ENCODE measurements around the gene NPW. TPM values are rescaled to one million over a fixed set of nuclear protein-coding genes. Genes with fewer than 3 reads are reported as not detected.

The NPW gene
- total RNA-seq, 4 donors from 2014 or later = not detected

DNA sequence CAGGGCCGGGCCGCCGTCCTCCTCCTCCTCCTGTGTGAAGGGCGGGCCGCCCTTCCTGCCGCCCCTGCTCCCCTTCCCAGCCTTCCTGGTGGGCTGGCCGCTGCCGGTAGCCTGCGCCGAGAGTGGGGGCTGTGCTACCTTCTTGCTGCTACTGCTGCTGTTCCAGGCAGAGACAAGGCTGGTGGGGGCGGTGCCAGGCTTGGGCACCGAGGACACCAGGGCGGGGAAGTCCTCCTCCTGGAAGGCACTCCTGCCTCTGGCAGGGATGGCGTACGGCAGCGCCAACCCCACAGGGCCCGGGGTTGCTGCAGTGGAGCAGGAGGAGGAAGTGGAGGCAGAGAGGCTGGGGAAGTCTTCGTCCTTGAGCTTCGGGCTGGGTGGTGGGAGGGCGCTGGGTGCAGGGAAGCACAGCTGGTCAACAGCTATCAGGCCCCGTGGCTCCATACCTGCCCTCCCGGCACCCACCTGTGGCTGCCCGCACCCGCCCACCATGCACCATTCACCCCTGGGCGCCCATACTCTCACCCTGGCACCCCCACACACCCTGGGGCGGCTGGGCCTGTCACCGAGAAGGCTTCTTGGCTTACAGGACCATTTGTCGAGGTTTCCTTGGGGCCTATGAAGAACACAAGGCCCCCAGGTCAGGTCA lies 19.6 kb upstream of the NPW start:
- in situ Hi-C loops (cut with MboI; ENCODE audit: low sequenced_read_pairs in 4 of 4) (no loop called here), intact Hi-C loops (cut with DNase I; ENCODE audit: low total_unique reads) (loop anchor here (10.0 kb wide), 1 partner anchor 535 kb away; the partner anchor contains the start of genes CEMP1 and PDPK1)
- DNase-seq (no peak), ATAC-seq (no peak)
- TF ChIP-seq, protein P1, sequence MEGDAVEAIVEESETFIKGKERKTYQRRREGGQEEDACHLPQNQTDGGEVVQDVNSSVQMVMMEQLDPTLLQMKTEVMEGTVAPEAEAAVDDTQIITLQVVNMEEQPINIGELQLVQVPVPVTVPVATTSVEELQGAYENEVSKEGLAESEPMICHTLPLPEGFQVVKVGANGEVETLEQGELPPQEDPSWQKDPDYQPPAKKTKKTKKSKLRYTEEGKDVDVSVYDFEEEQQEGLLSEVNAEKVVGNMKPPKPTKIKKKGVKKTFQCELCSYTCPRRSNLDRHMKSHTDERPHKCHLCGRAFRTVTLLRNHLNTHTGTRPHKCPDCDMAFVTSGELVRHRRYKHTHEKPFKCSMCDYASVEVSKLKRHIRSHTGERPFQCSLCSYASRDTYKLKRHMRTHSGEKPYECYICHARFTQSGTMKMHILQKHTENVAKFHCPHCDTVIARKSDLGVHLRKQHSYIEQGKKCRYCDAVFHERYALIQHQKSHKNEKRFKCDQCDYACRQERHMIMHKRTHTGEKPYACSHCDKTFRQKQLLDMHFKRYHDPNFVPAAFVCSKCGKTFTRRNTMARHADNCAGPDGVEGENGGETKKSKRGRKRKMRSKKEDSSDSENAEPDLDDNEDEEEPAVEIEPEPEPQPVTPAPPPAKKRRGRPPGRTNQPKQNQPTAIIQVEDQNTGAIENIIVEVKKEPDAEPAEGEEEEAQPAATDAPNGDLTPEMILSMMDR (IDR thresholded peaks at IDR 0.05 in 4 of 5, conservative IDR thresholded peaks at IDR 0.05 in 1 of 5) = no peak
- TF ChIP-seq POLR2A (IDR thresholded peaks at IDR 0.05) = no peak
- Histone ChIP-seq H3K27me3 (no peaks in the 10 kb centered on the region), H3K4me1 (peaks cover 16 to 18% of the 10 kb centered on the region in 2 donors), H3K9me3 (no peaks in the 10 kb centered on the region), H3K27ac (no peak overlapping the region), H3K36me3 (peaks cover 0 to 54% of the 10 kb centered on the region in 2 donors), H3K4me3 (no peak overlapping the region)

DNA sequence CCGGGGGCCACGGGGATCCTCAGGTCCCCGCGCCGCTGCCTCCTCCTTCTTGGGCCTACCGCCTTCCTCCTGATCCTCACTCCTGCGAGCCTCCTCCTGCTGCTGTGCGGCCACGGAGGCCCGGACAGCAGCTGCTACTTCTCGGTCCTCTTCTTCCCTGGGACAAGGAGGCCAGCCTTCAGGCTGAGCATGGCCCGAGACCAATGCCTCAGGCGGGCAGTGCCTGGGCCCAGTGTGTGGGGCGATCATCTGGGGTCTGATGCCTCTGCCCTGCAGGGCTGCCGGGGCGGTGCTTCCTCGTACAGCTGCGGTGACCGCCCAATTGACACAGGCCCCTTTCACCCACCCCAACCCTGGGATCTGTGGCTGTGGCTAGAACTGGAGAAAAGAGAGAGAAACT lies 18.6 kb upstream of the NPW start:
- DNase-seq (no peak), ATAC-seq (no peak)
- Histone ChIP-seq H3K36me3 (peaks cover 0 to 54% of the 10 kb centered on the region in 2 donors), H3K9me3 (no peaks in the 10 kb centered on the region), H3K27me3 (no peaks in the 10 kb centered on the region), H3K4me3 (no peak overlapping the region), H3K27ac (no peak overlapping the region), H3K4me1 (peaks cover 26 to 28% of the 10 kb centered on the region in 2 donors)
- in situ Hi-C loops (cut with MboI; ENCODE audit: low sequenced_read_pairs in 4 of 4) = no loop called here
- TF ChIP-seq, protein P1 (IDR thresholded peaks at IDR 0.05 in 4 of 5, conservative IDR thresholded peaks at IDR 0.05 in 1 of 5) = no peak
- no peak for TF ChIP-seq POLR2A (IDR thresholded peaks at IDR 0.05)
- intact Hi-C loops (cut with DNase I; ENCODE audit: low total_unique reads) = loop anchor here (10.0 kb wide), 1 partner anchor 534 kb away; the partner anchor contains the start of genes CEMP1 and PDPK1

DNA sequence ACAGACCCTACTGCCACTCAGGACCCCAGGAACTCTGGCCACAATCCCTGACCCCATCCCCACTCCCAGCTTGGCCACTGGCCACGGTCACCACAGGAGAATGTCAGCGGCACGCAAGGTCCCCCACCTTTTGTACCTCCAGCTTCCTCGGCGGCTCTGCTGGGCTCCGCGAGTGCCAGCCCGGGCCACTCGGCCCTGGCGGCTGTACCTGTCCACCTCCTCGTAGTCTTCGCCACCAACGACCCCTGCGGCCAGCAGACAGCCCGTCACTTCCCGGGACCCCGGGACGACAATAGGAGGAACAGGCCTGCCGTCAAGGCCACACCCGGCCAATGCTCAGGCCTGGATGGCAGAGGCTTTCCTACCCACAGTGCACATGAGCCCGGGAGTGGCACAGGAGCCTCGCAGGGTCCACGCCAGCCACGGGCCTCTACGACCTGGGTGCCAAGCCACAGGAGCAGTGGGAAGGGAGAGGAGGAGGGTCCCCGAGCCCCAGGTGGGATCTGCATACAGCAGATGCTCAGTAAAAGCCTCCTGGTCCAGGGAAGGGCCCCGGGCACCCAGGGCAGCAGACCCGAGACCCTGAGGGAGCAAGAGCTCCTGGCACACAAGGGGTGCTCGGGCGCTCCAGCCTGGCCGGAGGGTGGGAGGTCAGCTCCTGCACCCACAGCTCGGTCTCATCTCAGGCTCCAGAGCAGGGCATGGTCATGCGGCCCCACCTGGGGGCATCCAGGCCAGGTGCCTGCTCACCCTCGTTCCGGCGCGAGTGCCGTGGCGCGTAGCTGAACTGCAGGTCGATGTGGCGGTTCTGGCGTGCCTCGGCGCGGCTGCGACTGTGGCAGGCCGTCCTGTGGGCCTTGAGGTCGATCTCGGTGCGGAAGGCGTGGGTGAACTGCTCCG lies 17.9 kb upstream of the NPW start:
- H3K27me3 ChIP-seq = no peaks in the 10 kb centered on the region
- no peak for ATAC-seq
- intact Hi-C loops (cut with DNase I; ENCODE audit: low total_unique reads) = loop anchor here (10.0 kb wide), 1 partner anchor 533 kb away; the partner anchor contains the start of genes CEMP1 and PDPK1

DNA sequence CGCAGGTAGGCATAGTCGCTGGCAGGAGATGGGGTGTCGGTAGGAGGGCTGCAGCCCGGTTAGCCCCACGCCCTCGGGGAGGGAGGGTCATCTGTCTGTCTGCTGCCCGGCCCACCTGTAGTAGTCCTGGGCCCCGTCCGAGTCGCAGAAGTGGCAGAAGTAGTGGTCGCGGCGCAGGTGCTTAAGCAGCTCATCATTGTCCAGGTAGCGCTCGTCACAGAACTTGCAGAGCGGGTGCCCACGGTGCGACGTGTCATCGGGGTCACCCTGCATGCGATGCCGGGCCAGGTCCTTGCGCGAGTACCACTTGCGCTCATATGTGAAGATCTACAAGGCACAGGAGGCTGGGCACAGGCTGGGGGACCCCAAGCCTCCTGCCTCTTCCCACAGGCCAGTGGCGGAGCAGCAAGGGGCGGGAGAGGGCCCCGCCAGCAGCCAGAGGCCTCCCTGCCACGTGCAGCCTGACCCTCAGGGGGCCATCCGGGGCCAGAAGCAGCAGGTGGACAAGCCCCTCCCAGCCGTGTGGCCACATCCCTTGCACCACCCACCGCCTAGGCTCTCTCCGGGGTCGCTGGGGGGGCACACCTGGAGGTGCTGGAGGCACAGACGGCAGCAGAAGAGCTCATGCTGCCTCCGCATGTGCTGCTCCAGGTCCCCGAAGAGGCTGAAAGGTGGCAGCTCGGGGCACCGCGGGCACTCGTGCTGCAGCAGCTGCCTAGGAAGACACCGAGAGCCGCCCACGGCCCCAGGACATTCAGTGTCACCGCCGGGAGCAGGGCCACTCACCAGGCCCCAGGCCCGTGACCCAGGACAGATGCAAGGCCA lies 17.0 kb upstream of the NPW start:
- in situ Hi-C loops (cut with MboI; ENCODE audit: low sequenced_read_pairs in 4 of 4) (no loop called here), intact Hi-C loops (cut with DNase I; ENCODE audit: low total_unique reads) (loop anchor here (10.0 kb wide), 1 partner anchor 532 kb away; the partner anchor contains the start of genes CEMP1 and PDPK1)
- Histone ChIP-seq H3K36me3 (peaks cover 0 to 54% of the 10 kb centered on the region in 2 donors), H3K9me3 (no peaks in the 10 kb centered on the region), H3K27me3 (no peaks in the 10 kb centered on the region), H3K27ac (no peak overlapping the region), H3K4me3 (no peak overlapping the region), H3K4me1 (peaks cover 30 to 44% of the 10 kb centered on the region in 2 donors)
- ATAC-seq = no peak
- no peak for TF ChIP-seq POLR2A (IDR thresholded peaks at IDR 0.05)
- TF ChIP-seq, protein P1 (IDR thresholded peaks at IDR 0.05 in 4 of 5, conservative IDR thresholded peaks at IDR 0.05 in 1 of 5) = no peak
- no peak for DNase-seq

More for the DNA sequence above, 17.9 kb upstream of the NPW start:
- Histone ChIP-seq H3K36me3 (peaks cover 0 to 54% of the 10 kb centered on the region in 2 donors), H3K4me1 (peaks cover 26 to 35% of the 10 kb centered on the region in 2 donors), H3K27ac (no peak overlapping the region), H3K4me3 (no peak overlapping the region), H3K9me3 (no peaks in the 10 kb centered on the region)
- in situ Hi-C loops (cut with MboI; ENCODE audit: low sequenced_read_pairs in 4 of 4) = no loop called here
- TF ChIP-seq POLR2A (IDR thresholded peaks at IDR 0.05) = no peak
- TF ChIP-seq, protein P1 (IDR thresholded peaks at IDR 0.05 in 4 of 5, conservative IDR thresholded peaks at IDR 0.05 in 1 of 5) = no peak
- DNase-seq = no peak

Data from gastrocnemius medialis (tissue), 4 donors.